Measurements from ENCODE around the gene HACD3.

DNA sequence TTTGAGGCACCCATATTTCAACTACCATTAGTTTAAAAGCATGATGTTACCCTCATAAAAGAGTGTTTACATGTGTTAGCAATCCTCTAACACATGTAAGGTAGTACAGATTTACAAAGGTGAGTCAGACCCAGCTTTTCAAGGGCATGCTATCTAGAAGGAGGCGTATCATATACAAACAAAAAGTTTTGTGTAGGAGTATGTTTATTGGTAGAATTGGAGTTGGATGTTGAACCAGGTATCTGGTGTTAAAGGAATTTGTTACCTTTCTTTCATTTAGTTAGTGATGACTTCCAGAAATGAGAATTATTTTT lies 2.4 kb downstream of the HACD3 start:
- TF ChIP-seq POLR2A (IDR thresholded peaks at IDR 0.05; ENCODE audit: low read depth, low read length) (no peak), TAF1 (IDR thresholded peaks at IDR 0.05; ENCODE audit: borderline replicate concordance, low read depth, low read length) (no peak)

All from GM12892 (cell line).